Suprapubic skin (tissue), 4 donors: ENCODE results near the gene PIGL. TPM values are rescaled to one million over a fixed set of nuclear protein-coding genes. Genes with fewer than 3 reads are reported as not detected.

ENCODE experiments used
- DNase-seq, 2 donors: peaks; one replicate each; pipeline ENCODE4 v3.0.0-alpha.2; 2019; ENCODE audit warnings: low spot score in 2 of 2
- H3K27ac ChIP-seq: fragments of 200-600 bp; sonication (generic); one replicate; pipeline ENCODE4 v1.5.1; 2019
- H3K27me3 ChIP-seq: fragments of 200-600 bp; sonication (generic); one replicate; pipeline ENCODE4 v1.5.1; 2019
- H3K36me3 ChIP-seq: fragments of 200-600 bp; sonication (generic); one replicate; pipeline ENCODE4 v1.5.1; 2019
- H3K4me1 ChIP-seq: fragments of 200-600 bp; sonication (generic); one replicate; pipeline ENCODE4 v1.5.1; 2019
- H3K4me3 ChIP-seq: fragments of 200-600 bp; sonication (generic); one replicate; pipeline ENCODE4 v1.5.1; 2019; ENCODE audit warnings: mild to moderate bottlenecking
- H3K9me3 ChIP-seq: fragments of 200-600 bp; sonication (generic); one replicate; pipeline ENCODE4 v1.5.1; 2019
- CTCF ChIP-seq, 2 donors: fragments of 200-600 bp in 1 of 2; fragments of 450-650 bp in 1 of 2; sonication (generic) in 1 of 2; IDR thresholded peaks; one replicate each; pipeline ENCODE4 v1.5.1; 2016 to 2019; ENCODE audit warnings: antibody characterized with exemption in 2 of 2, mild to moderate bottlenecking in 1 of 2, moderate library complexity in 1 of 2
- EP300 ChIP-seq: sonication (generic); formaldehyde crosslinking; IDR thresholded peaks from one replicate; pipeline ENCODE4 v1.6.1; 2017; ENCODE audit warnings: antibody characterized with exemption
- POLR2A ChIP-seq, 2 donors: fragments of 450-650 bp; IDR thresholded peaks; one replicate each; pipeline ENCODE4 v1.6.1; 2017; ENCODE audit warnings: antibody characterized with exemption in 2 of 2, mild to moderate bottlenecking in 2 of 2, moderate library complexity in 2 of 2
- POLR2AphosphoS5 ChIP-seq, 3 donors: sonication (generic); formaldehyde crosslinking; IDR thresholded peaks; one replicate each; pipeline ENCODE4 v1.6.1; 2017; ENCODE audit warnings: antibody characterized with exemption in 3 of 3
- WGBS: methylation state at CpG from one replicate; pipeline ENCODE4 v1.1.5; 2018; 5-methylcytosine and 5-hydroxymethylcytosine counted together
- total RNA-seq, 4 donors: library from RNA; depleted of rRNA; stranded (reverse); fragments of >200 nt; gene quantifications; one replicate each; pipeline ENCODE4 v1.1.0, GENCODE V29; 2016

PIGL gene
- total RNA-seq, 4 donors from 2014 or later = 59.5 to 287 (median 76.6) TPM

GRCh38 chr17:16272111-16272840 is 55.3 kb downstream of the PIGL start:
- no peak overlapping the region for H3K4me3 ChIP-seq
- no peaks in the 10 kb centered on the region for H3K27me3 ChIP-seq
- no peak for TF ChIP-seq CTCF (IDR thresholded peaks at IDR 0.05)
- no peak for TF ChIP-seq EP300
- TF ChIP-seq POLR2A (IDR thresholded peaks at IDR 0.05) = no peak
- TF ChIP-seq POLR2AphosphoS5 (IDR thresholded peaks at IDR 0.05) = no peak
- H3K27ac ChIP-seq = no peak overlapping the region
- no peaks in the 10 kb centered on the region for H3K9me3 ChIP-seq
- H3K36me3 ChIP-seq = no peaks in the 10 kb centered on the region
- H3K4me1 ChIP-seq = no peaks in the 10 kb centered on the region
- no peak for DNase-seq
- 86% methylated on average over 3 of the region's 3 CpGs for WGBS

- H3K4me1 ChIP-seq = no peaks in the 10 kb centered on the region
- H3K9me3 ChIP-seq = no peaks in the 10 kb centered on the region
- H3K27ac ChIP-seq = no peak overlapping the region
- TF ChIP-seq CTCF (IDR thresholded peaks at IDR 0.05) (no peak), POLR2AphosphoS5 (IDR thresholded peaks at IDR 0.05) (no peak), POLR2A (IDR thresholded peaks at IDR 0.05) (no peak), EP300 (no peak)
- WGBS = 95% methylated on average over 1 of the region's 1 CpG
- H3K4me3 ChIP-seq = no peak overlapping the region
- DNase-seq = no peak
- H3K27me3 ChIP-seq = no peaks in the 10 kb centered on the region
- no peaks in the 10 kb centered on the region for H3K36me3 ChIP-seq
Measured at GRCh38 chr17:16273499-16273898, 56.5 kb downstream of the PIGL start.

- Histone ChIP-seq H3K4me3 (no peak overlapping the region), H3K27ac (no peak overlapping the region), H3K36me3 (no peaks in the 10 kb centered on the region), H3K4me1 (no peaks in the 10 kb centered on the region), H3K27me3 (no peaks in the 10 kb centered on the region), H3K9me3 (no peaks in the 10 kb centered on the region)
- no peak for DNase-seq
- WGBS = 91% methylated on average over 6 of the region's 6 CpGs
- no peak for TF ChIP-seq CTCF (IDR thresholded peaks at IDR 0.05)
- TF ChIP-seq POLR2AphosphoS5 (IDR thresholded peaks at IDR 0.05) = no peak
- TF ChIP-seq EP300 = no peak
Measured at GRCh38 chr17:16273929-16274339, 56.9 kb downstream of the PIGL start.

GRCh38 chr17:16275024-16275423 is 58.0 kb downstream of the PIGL start:
- no peak overlapping the region for H3K27ac ChIP-seq
- H3K36me3 ChIP-seq = no peaks in the 10 kb centered on the region
- 92% methylated on average over 5 of the region's 5 CpGs for WGBS
- DNase-seq = no peak
- H3K27me3 ChIP-seq = no peaks in the 10 kb centered on the region
- no peak overlapping the region for H3K4me3 ChIP-seq
- H3K4me1 ChIP-seq = no peaks in the 10 kb centered on the region
- H3K9me3 ChIP-seq = no peaks in the 10 kb centered on the region
- TF ChIP-seq POLR2AphosphoS5 (IDR thresholded peaks at IDR 0.05) = no peak
- no peak for TF ChIP-seq POLR2A (IDR thresholded peaks at IDR 0.05)
- no peak for TF ChIP-seq CTCF (IDR thresholded peaks at IDR 0.05)
- no peak for TF ChIP-seq EP300

- no peaks in the 10 kb centered on the region for H3K9me3 ChIP-seq
- TF ChIP-seq EP300 (no peak), POLR2AphosphoS5 (IDR thresholded peaks at IDR 0.05) (no peak), POLR2A (IDR thresholded peaks at IDR 0.05) (no peak), CTCF (IDR thresholded peaks at IDR 0.05) (no peak)
- no peak overlapping the region for H3K27ac ChIP-seq
- H3K36me3 ChIP-seq = no peaks in the 10 kb centered on the region
- WGBS = 58% methylated on average over 1 of the region's 1 CpG
- H3K27me3 ChIP-seq = no peaks in the 10 kb centered on the region
- no peaks in the 10 kb centered on the region for H3K4me1 ChIP-seq
- no peak for DNase-seq
- H3K4me3 ChIP-seq = no peak overlapping the region
Measured at GRCh38 chr17:16277163-16277562, 60.2 kb downstream of the PIGL start.
